H1 (cell line): ENCODE measurements around the gene SNORC. TPM values are rescaled to one million over a fixed set of nuclear protein-coding genes. Genes with fewer than 3 reads are reported as not detected.

Source experiments
- CREB1 ChIP-seq: IDR thresholded peaks from 2 replicates; pipeline ENCODE4 v1.6.1; 2012; ENCODE audit warnings: inconsistent platforms
- EZH2 ChIP-seq: fragments of 200-600 bp; sonication (generic); IDR thresholded peaks from 2 replicates; pipeline ENCODE4 v1.7.1; 2012; ENCODE audit warnings: low read depth, mild to moderate bottlenecking, moderate library complexity, low read length, inconsistent platforms; ENCODE audit not compliant: severe bottlenecking
- KDM4A ChIP-seq: IDR thresholded peaks from one replicate; pipeline ENCODE4 v1.7.1; 2012; ENCODE audit warnings: low read depth, mild to moderate bottlenecking, moderate library complexity, low read length, inconsistent platforms; ENCODE audit not compliant: severe bottlenecking
- RFX5 ChIP-seq: IDR thresholded peaks from 2 replicates; pipeline ENCODE4 v1.6.1; 2011; ENCODE audit warnings: low read depth, low read length, improper control_type of control experiment, borderline replicate concordance
- polyA plus RNA-seq, 7 experiments: library from polyadenylated mRNA; depleted of rRNA in 3 of 7; stranded (reverse) in 5 of 7; unstranded in 2 of 7; fragments of >200 nt in 5 of 7; fragments of 200-250 nt in 2 of 7; gene quantifications; 1 replicate in 5 of 7; 2 replicates in 1 of 7; 4 replicates in 1 of 7; pipeline versions ENCODE4 v1.2.1 to v1.2.3, GENCODE V29; 2011 to 2013; ENCODE audit warnings: missing spikeins in 2 of 7, mixed read lengths in 2 of 7
- total RNA-seq: library from RNA; stranded (reverse); fragmentation: NEBNext Ultra II Directional; extraction: Animal tissue kit (Norgen Biotek cat#: 25700); gene quantifications from 2 replicates; pipeline ENCODE4 v1.2.1, GENCODE V29; 2021
- TF ChIP-seq, protein P1 (sequence below): IDR thresholded peaks from 2 replicates; pipeline ENCODE4 v1.6.1; 2012; ENCODE audit warnings: inconsistent platforms
- TF ChIP-seq, protein P2 (sequence below): fragments of 300-600 bp; sonication (generic); IDR thresholded peaks from 2 replicates; pipeline ENCODE4 v1.7.1; 2012; ENCODE audit warnings: low read length, moderate library complexity, mild to moderate bottlenecking, inconsistent platforms; ENCODE audit not compliant: insufficient replicate concordance

Gene SNORC
- total and polyA plus RNA-seq, 2 of the 8 experiments (the other 6 are each of a cell fraction or from before 2014, with no cell fraction given): 1.6 to 1.8 TPM

DNA sequence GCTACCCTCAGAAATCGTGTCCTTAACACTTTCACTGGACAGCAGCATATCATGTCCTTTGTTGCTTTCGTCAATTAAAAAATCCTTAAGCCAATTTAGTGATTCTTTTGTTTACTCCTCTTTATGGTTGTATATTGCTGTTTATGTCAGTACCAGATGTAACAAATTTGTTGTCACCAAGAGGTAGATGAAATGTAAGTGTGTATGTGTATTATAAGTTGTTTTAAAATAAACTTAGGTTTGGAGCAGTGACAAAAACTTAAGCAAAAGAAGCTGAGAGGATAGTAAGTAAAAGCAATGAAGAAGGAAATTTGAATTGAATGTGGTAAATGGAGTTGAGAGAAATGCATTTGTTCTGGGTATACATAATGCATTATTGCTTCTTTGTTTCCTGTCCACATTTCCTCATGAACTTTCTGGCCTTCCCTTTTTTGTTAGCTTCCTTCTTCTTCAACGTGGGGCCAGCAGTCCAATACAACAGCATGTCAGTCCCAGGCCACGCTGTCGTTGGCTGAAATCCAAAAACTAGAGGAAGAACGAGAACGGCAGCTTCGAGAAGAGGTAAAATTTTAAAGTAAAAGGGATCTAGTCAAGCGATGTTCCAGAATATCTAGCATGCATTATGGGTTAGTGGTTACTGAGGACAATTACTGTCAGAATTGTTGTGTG lies 30.5 kb upstream of the SNORC start (continued):
- TF ChIP-seq, protein P1, sequence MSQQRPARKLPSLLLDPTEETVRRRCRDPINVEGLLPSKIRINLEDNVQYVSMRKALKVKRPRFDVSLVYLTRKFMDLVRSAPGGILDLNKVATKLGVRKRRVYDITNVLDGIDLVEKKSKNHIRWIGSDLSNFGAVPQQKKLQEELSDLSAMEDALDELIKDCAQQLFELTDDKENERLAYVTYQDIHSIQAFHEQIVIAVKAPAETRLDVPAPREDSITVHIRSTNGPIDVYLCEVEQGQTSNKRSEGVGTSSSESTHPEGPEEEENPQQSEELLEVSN: no peak
- TF ChIP-seq, protein P2, sequence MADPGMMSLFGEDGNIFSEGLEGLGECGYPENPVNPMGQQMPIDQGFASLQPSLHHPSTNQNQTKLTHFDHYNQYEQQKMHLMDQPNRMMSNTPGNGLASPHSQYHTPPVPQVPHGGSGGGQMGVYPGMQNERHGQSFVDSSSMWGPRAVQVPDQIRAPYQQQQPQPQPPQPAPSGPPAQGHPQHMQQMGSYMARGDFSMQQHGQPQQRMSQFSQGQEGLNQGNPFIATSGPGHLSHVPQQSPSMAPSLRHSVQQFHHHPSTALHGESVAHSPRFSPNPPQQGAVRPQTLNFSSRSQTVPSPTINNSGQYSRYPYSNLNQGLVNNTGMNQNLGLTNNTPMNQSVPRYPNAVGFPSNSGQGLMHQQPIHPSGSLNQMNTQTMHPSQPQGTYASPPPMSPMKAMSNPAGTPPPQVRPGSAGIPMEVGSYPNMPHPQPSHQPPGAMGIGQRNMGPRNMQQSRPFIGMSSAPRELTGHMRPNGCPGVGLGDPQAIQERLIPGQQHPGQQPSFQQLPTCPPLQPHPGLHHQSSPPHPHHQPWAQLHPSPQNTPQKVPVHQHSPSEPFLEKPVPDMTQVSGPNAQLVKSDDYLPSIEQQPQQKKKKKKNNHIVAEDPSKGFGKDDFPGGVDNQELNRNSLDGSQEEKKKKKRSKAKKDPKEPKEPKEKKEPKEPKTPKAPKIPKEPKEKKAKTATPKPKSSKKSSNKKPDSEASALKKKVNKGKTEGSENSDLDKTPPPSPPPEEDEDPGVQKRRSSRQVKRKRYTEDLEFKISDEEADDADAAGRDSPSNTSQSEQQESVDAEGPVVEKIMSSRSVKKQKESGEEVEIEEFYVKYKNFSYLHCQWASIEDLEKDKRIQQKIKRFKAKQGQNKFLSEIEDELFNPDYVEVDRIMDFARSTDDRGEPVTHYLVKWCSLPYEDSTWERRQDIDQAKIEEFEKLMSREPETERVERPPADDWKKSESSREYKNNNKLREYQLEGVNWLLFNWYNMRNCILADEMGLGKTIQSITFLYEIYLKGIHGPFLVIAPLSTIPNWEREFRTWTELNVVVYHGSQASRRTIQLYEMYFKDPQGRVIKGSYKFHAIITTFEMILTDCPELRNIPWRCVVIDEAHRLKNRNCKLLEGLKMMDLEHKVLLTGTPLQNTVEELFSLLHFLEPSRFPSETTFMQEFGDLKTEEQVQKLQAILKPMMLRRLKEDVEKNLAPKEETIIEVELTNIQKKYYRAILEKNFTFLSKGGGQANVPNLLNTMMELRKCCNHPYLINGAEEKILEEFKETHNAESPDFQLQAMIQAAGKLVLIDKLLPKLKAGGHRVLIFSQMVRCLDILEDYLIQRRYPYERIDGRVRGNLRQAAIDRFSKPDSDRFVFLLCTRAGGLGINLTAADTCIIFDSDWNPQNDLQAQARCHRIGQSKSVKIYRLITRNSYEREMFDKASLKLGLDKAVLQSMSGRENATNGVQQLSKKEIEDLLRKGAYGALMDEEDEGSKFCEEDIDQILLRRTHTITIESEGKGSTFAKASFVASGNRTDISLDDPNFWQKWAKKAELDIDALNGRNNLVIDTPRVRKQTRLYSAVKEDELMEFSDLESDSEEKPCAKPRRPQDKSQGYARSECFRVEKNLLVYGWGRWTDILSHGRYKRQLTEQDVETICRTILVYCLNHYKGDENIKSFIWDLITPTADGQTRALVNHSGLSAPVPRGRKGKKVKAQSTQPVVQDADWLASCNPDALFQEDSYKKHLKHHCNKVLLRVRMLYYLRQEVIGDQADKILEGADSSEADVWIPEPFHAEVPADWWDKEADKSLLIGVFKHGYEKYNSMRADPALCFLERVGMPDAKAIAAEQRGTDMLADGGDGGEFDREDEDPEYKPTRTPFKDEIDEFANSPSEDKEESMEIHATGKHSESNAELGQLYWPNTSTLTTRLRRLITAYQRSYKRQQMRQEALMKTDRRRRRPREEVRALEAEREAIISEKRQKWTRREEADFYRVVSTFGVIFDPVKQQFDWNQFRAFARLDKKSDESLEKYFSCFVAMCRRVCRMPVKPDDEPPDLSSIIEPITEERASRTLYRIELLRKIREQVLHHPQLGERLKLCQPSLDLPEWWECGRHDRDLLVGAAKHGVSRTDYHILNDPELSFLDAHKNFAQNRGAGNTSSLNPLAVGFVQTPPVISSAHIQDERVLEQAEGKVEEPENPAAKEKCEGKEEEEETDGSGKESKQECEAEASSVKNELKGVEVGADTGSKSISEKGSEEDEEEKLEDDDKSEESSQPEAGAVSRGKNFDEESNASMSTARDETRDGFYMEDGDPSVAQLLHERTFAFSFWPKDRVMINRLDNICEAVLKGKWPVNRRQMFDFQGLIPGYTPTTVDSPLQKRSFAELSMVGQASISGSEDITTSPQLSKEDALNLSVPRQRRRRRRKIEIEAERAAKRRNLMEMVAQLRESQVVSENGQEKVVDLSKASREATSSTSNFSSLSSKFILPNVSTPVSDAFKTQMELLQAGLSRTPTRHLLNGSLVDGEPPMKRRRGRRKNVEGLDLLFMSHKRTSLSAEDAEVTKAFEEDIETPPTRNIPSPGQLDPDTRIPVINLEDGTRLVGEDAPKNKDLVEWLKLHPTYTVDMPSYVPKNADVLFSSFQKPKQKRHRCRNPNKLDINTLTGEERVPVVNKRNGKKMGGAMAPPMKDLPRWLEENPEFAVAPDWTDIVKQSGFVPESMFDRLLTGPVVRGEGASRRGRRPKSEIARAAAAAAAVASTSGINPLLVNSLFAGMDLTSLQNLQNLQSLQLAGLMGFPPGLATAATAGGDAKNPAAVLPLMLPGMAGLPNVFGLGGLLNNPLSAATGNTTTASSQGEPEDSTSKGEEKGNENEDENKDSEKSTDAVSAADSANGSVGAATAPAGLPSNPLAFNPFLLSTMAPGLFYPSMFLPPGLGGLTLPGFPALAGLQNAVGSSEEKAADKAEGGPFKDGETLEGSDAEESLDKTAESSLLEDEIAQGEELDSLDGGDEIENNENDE: no peak
- TF ChIP-seq EZH2: no peak
- TF ChIP-seq KDM4A: no peak
- no peak for TF ChIP-seq RFX5
- no peak for TF ChIP-seq CREB1
